Nasal cavity respiratory epithelium epithelial cell of viscerocranial mucosa (primary cell): ENCODE measurements around the gene LRRC74B. TPM values are rescaled to one million over a fixed set of nuclear protein-coding genes. Genes with fewer than 3 reads are reported as not detected.

Experiments
- total RNA-seq: library from RNA; depleted of rRNA; stranded (reverse); fragments of >200 nt; gene quantifications from 2 replicates; pipeline ENCODE4 v1.2.3, GENCODE V29; 2014

Gene LRRC74B, protein sequence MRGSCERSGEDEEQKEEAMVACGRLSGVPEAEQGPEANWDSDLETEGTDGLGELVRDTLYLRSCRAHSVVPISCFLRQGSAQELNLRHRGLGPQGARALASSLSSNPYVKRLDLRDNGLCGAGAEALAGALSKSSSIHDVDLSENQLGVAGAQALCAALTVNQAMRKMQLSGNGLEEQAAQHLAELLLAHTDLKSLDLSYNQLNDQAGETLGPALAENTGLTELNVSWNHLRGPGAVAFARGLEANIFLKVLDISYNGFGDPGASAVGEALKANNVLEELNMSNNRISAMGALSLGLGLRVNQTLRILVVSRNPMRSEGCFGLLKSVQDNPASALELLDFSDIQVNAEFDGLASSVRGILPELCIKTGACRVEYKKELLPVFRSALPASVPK
- not detected in 2 replicates for total RNA-seq

GRCh38 chr22:21045585-21046294, at the start of gene LRRC74B:
LRRC74B (plus strand) TSS chr22:21045946; CDS start chr22:21045987, 41 bp downstream.

GRCh38 chr22:21001601-21002325, 44.0 kb upstream of the LRRC74B start, which contains the start of gene THAP7:
THAP7 (minus strand) TSS chr22:21002118; CDS start chr22:21001911, 207 bp downstream.

DNA sequence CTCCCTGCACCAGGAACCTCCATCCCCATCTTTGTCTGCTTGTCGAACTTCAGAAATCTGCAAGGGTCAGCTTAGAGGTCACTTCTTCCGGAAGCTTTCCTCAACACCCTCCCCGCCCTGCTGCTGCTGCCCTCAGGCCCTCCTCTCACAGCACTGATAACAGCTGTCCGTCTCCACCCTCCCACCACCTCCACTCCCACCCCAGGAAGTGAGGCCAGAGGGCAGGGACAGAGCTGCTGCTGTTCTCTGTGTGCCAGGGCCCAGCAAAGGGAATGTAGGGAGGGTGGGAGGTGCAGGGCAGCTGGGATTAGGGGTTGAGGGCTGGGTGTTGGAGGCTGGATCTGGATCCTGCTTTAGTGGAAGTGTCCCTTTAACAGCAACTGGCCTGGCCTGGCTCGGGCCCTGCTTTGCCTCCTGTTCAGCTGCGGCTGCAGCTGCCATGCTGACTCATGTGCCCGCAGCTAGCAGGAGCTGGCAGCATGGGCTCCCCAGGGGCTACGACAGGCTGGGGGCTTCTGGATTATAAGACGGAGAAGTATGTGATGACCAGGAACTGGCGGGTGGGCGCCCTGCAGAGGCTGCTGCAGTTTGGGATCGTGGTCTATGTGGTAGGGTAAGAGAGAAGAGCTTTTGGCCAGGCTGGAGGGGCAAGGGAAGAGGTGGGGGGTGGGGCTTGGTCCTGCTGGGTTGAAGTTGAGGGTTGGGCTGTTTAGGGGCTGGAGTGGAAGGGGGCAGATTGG, 30.9 kb upstream of the LRRC74B start, which contains the start of gene P2RX6:
P2RX6 (plus strand) TSS at position 440 of the 740 bp plus-strand sequence; CDS start at position 450, 10 bp downstream.

DNA sequence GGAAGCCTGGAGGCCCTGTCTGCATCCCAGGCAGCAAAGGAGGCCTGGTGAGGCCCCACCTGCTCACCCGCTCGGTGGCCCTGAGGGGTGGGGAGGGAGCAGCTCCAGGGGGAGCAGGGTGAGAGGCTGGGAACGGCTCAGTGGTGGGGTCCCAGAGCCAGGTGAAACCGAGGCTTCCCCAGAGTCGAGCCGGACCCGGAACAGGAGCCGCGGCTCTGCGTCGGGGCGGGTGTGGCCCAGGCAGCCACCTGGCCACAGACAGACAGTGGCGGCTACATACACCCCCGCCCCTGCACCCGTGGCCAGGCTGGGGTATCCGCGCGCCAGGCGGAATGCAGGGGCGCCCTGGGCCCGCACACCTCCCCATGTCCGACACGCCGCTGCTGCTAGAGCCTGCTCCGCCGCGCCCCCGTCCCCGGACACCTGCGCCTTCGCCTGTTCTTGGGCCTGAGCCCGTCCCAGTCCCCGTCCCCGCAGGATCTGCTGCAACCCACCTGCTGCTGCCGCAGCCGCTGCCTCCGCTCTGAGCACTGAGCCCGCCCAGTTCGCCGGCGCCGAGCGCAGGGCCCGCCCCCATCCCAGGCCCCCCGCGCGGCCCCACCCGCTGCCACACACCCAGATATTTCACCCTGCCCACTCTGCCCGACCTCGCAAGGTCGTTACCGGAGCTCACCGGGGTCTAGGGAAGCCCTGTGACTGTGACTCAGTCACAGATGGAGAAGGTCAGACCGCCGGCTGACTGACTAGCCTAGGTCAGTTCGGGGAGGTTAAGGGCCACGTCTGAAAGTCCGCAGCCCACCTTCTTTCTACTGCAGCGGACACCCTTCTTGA, 13.5 kb upstream of the LRRC74B start, which contains the start of gene SLC7A4:
SLC7A4 (minus strand) TSS at position 525 of the 831 bp plus-strand sequence. CDS start 749 bp downstream, outside the sequence.

Other genes starting within 250 kb of the LRRC74B start
- gene PI4KA, start 187.1 kb upstream of the LRRC74B start, total RNA-seq = 10.9 and 40.2 TPM in 2 replicates
- 8.2 and 10.1 TPM in 2 replicates for gene SNAP29, start 186.9 kb upstream of the LRRC74B start, total RNA-seq
- gene CRKL, start 128.5 kb upstream of the LRRC74B start, total RNA-seq = 103 and 118 TPM in 2 replicates
- 0.68 and 5.8 TPM in 2 replicates for gene AIFM3, start 78.7 kb upstream of the LRRC74B start, total RNA-seq
- gene LZTR1, start 63.6 kb upstream of the LRRC74B start, total RNA-seq = 15.4 and 41.1 TPM in 2 replicates
- 16.7 and 37.3 TPM in 2 replicates for gene THAP7, start 43.8 kb upstream of the LRRC74B start, total RNA-seq
- gene P2RX6, start 30.8 kb upstream of the LRRC74B start, total RNA-seq = 0.34 and 0.57 TPM in 2 replicates
- 0.68 and 5.3 TPM in 2 replicates for gene SLC7A4, start 13.4 kb upstream of the LRRC74B start, total RNA-seq